Measurements from ENCODE around the gene SLC6A20. TPM values are rescaled to one million over a fixed set of nuclear protein-coding genes. Genes with fewer than 3 reads are reported as not detected.
A peak's percentile ranks its signal among the peaks of the same experiment; 100 is the strongest.

Gene SLC6A20
- not detected for polyA plus RNA-seq (2013, experiment 1 of 2)
- not detected for polyA plus RNA-seq (2013, experiment 2 of 2)

- WGBS: 5% methylated on average over 90 of the region's 91 CpGs
- peak within 1 kb of the TSS; percentile 91 for H3K4me2 ChIP-seq (ENCODE audit: low read length, poor library complexity, severe bottlenecking)
- H2AK5ac ChIP-seq (ENCODE audit: low read length, severe bottlenecking): no peak within 1 kb of the TSS
Measured at GRCh38 chr3:45795882-45796765, at the start of gene SLC6A20. TSS of gene SLC6A20 (minus strand) at chr3:45796536. CDS start at chr3:45796419, 117 bp downstream.

GRCh38 chr3:45844616-45845015 lies 48.3 kb upstream of the SLC6A20 start:
- peaks cover 26 to 36% of the 10 kb centered on the region in 2 experiments for H3K27me3 ChIP-seq (ENCODE audit: control insufficient read depth in 1 of 2, insufficient read depth in 1 of 2, low read length in 2 of 2)
- H3K9me3 ChIP-seq (ENCODE audit: control insufficient read depth, low read length): no peaks in the 10 kb centered on the region
- WGBS: no CpG with 5 or more reads among the region's 1 CpG
- no peak overlapping the region for H3K4ac ChIP-seq (ENCODE audit: low read depth in 1 of 2, low read length in 2 of 2)
- H2AFZ ChIP-seq (ENCODE audit: low read depth, low read length): no peak overlapping the region
- H2BK120ac ChIP-seq (ENCODE audit: low read depth, low read length): no peak overlapping the region
- H2BK15ac ChIP-seq (ENCODE audit: low read depth, poor library complexity, severe bottlenecking): no peak overlapping the region
- H3K79me1 ChIP-seq (replicated peaks; ENCODE audit: low read length, poor library complexity, severe bottlenecking): peaks cover 5% of the 10 kb centered on the region
- no peak overlapping the region for H3K18ac ChIP-seq (ENCODE audit: low read depth in 1 of 2, low read length in 2 of 2)
- no peak overlapping the region for H3K9ac ChIP-seq (ENCODE audit: low read length)
- H2BK12ac ChIP-seq (ENCODE audit: low read length in 2 of 2): no peak overlapping the region
- no peak overlapping the region for H3K27ac ChIP-seq (ENCODE audit: low read length, poor library complexity, severe bottlenecking)
- peaks cover 2% of the 10 kb centered on the region for H3K4me1 ChIP-seq (ENCODE audit: control insufficient read depth, insufficient read depth, low read depth, low read length)
- no peak overlapping the region for H2BK5ac ChIP-seq (ENCODE audit: low read depth, low read length, poor library complexity, severe bottlenecking)
- DNase-seq: no peak
- no peak overlapping the region for H3K4me3 ChIP-seq (ENCODE audit: insufficient read depth in 1 of 2, low read depth in 1 of 2, low read length in 2 of 2)
- H3K4me2 ChIP-seq (ENCODE audit: low read length, poor library complexity, severe bottlenecking): no peak overlapping the region
- H3K14ac ChIP-seq (ENCODE audit: low read length in 2 of 2): no peak overlapping the region
- H3K23ac ChIP-seq (ENCODE audit: low read length in 2 of 2): no peak overlapping the region
- no peak overlapping the region for H4K8ac ChIP-seq (ENCODE audit: low read length)
- H2AK5ac ChIP-seq (ENCODE audit: low read length, severe bottlenecking): no peak overlapping the region
- H4K91ac ChIP-seq (ENCODE audit: low read length): no peak overlapping the region
- H3K36me3 ChIP-seq (ENCODE audit: control insufficient read depth in 1 of 2, insufficient read depth in 2 of 2, low read depth in 1 of 2, low read length in 2 of 2): no peaks in the 10 kb centered on the region

More at GRCh38 chr3:45795882-45796765, at the start of gene SLC6A20:
- H3K36me3 ChIP-seq (ENCODE audit: control insufficient read depth in 1 of 2, insufficient read depth in 2 of 2, low read depth in 1 of 2, low read length in 2 of 2): peaks cover 0 to 2% of the 10 kb centered on the region in 2 experiments
- H2BK5ac ChIP-seq (ENCODE audit: low read depth, low read length, poor library complexity, severe bottlenecking): no peak within 1 kb of the TSS
- peak within 1 kb of the TSS; percentile 55 for H2AFZ ChIP-seq (ENCODE audit: low read depth, low read length)
- H3K4ac ChIP-seq (ENCODE audit: low read depth in 1 of 2, low read length in 2 of 2): no peak within 1 kb of the TSS
- H3K4me1 ChIP-seq (ENCODE audit: control insufficient read depth, insufficient read depth, low read depth, low read length): peaks cover 10% of the 10 kb centered on the region
- peak within 1 kb of the TSS in 1 of 2 experiments; percentile 39 for H2BK12ac ChIP-seq (ENCODE audit: low read length in 2 of 2)
- peak within 1 kb of the TSS; percentile 35 for H3K9ac ChIP-seq (ENCODE audit: low read length)
- H3K18ac ChIP-seq (ENCODE audit: low read depth in 1 of 2, low read length in 2 of 2): peak within 1 kb of the TSS in 1 of 2 experiments; percentile 64
- no peaks in the 10 kb centered on the region for H3K9me3 ChIP-seq (ENCODE audit: control insufficient read depth, low read length)
- peak within 1 kb of the TSS in 1 of 2 experiments; percentile 92 for H3K14ac ChIP-seq (ENCODE audit: low read length in 2 of 2)
- H4K8ac ChIP-seq (ENCODE audit: low read length): peak within 1 kb of the TSS; percentile 7
- no peak for DNase-seq
- peaks cover 77 to 89% of the 10 kb centered on the region in 2 experiments for H3K27me3 ChIP-seq (ENCODE audit: control insufficient read depth in 1 of 2, insufficient read depth in 1 of 2, low read length in 2 of 2)
- peak within 1 kb of the TSS; percentile 8 for H2BK120ac ChIP-seq (ENCODE audit: low read depth, low read length)
- peak within 1 kb of the TSS; percentile 38 for H2BK15ac ChIP-seq (ENCODE audit: low read depth, poor library complexity, severe bottlenecking)
- H3K23ac ChIP-seq (ENCODE audit: low read length in 2 of 2): peak within 1 kb of the TSS in 1 of 2 experiments; percentile 94
- no peaks in the 10 kb centered on the region for H3K79me1 ChIP-seq (replicated peaks; ENCODE audit: low read length, poor library complexity, severe bottlenecking)
- peak within 1 kb of the TSS; percentile 53 to 72 for H3K4me3 ChIP-seq (ENCODE audit: insufficient read depth in 1 of 2, low read depth in 1 of 2, low read length in 2 of 2)
- no peak within 1 kb of the TSS for H3K27ac ChIP-seq (ENCODE audit: low read length, poor library complexity, severe bottlenecking)
- H4K91ac ChIP-seq (ENCODE audit: low read length): peak within 1 kb of the TSS; percentile 32

- Histone ChIP-seq H3K14ac (ENCODE audit: low read length in 2 of 2) (no peak overlapping the region), H3K36me3 (ENCODE audit: control insufficient read depth in 1 of 2, insufficient read depth in 2 of 2, low read depth in 1 of 2, low read length in 2 of 2) (no peaks in the 10 kb centered on the region), H2BK15ac (ENCODE audit: low read depth, poor library complexity, severe bottlenecking) (no peak overlapping the region), H3K4ac (ENCODE audit: low read depth in 1 of 2, low read length in 2 of 2) (no peak overlapping the region), H3K18ac (ENCODE audit: low read depth in 1 of 2, low read length in 2 of 2) (no peak overlapping the region), H2AK5ac (ENCODE audit: low read length, severe bottlenecking) (no peak overlapping the region), H3K23ac (ENCODE audit: low read length in 2 of 2) (no peak overlapping the region), H2BK5ac (ENCODE audit: low read depth, low read length, poor library complexity, severe bottlenecking) (no peak overlapping the region), H4K91ac (ENCODE audit: low read length) (no peak overlapping the region), H3K9ac (ENCODE audit: low read length) (no peak overlapping the region), H2BK12ac (ENCODE audit: low read length in 2 of 2) (no peak overlapping the region), H3K4me3 (ENCODE audit: insufficient read depth in 1 of 2, low read depth in 1 of 2, low read length in 2 of 2) (no peak overlapping the region), H2BK120ac (ENCODE audit: low read depth, low read length) (no peak overlapping the region), H3K79me1 (replicated peaks; ENCODE audit: low read length, poor library complexity, severe bottlenecking) (peaks cover 11% of the 10 kb centered on the region), H3K27me3 (ENCODE audit: control insufficient read depth in 1 of 2, insufficient read depth in 1 of 2, low read length in 2 of 2) (peaks cover 21 to 24% of the 10 kb centered on the region in 2 experiments), H3K27ac (ENCODE audit: low read length, poor library complexity, severe bottlenecking) (no peak overlapping the region), H3K9me3 (ENCODE audit: control insufficient read depth, low read length) (no peaks in the 10 kb centered on the region), H4K8ac (ENCODE audit: low read length) (no peak overlapping the region), H3K4me1 (ENCODE audit: control insufficient read depth, insufficient read depth, low read depth, low read length) (peaks cover 2% of the 10 kb centered on the region), H2AFZ (ENCODE audit: low read depth, low read length) (no peak overlapping the region), H3K4me2 (ENCODE audit: low read length, poor library complexity, severe bottlenecking) (no peak overlapping the region)
- WGBS: 91% methylated on average over 8 of the region's 9 CpGs
- DNase-seq: no peak
Measured at GRCh38 chr3:45842851-45843625, 46.7 kb upstream of the SLC6A20 start.

All from mesenchymal stem cell (in vitro differentiated cells and primary cell).